ENCODE data around the gene FAM169A. TPM values are rescaled to one million over a fixed set of nuclear protein-coding genes. Genes with fewer than 3 reads are reported as not detected.
"Not testable (repeated sequence)": the region's sequence is repeated elsewhere in the genome, so short reads cannot be mapped to it uniquely, and the experiment has no call there.

Gene FAM169A, protein sequence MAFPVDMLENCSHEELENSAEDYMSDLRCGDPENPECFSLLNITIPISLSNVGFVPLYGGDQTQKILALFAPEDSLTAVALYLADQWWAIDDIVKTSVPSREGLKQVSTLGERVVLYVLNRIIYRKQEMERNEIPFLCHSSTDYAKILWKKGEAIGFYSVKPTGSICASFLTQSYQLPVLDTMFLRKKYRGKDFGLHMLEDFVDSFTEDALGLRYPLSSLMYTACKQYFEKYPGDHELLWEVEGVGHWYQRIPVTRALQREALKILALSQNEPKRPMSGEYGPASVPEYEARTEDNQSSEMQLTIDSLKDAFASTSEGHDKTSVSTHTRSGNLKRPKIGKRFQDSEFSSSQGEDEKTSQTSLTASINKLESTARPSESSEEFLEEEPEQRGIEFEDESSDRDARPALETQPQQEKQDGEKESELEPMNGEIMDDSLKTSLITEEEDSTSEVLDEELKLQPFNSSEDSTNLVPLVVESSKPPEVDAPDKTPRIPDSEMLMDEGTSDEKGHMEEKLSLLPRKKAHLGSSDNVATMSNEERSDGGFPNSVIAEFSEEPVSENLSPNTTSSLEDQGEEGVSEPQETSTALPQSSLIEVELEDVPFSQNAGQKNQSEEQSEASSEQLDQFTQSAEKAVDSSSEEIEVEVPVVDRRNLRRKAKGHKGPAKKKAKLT
- total RNA-seq: 10 to 100 TPM in 5 of 8 experiments, 1 to 10 TPM in 2, under 1 TPM in 1; 0.15 to 42.6 (median 18.9) TPM

DNA sequence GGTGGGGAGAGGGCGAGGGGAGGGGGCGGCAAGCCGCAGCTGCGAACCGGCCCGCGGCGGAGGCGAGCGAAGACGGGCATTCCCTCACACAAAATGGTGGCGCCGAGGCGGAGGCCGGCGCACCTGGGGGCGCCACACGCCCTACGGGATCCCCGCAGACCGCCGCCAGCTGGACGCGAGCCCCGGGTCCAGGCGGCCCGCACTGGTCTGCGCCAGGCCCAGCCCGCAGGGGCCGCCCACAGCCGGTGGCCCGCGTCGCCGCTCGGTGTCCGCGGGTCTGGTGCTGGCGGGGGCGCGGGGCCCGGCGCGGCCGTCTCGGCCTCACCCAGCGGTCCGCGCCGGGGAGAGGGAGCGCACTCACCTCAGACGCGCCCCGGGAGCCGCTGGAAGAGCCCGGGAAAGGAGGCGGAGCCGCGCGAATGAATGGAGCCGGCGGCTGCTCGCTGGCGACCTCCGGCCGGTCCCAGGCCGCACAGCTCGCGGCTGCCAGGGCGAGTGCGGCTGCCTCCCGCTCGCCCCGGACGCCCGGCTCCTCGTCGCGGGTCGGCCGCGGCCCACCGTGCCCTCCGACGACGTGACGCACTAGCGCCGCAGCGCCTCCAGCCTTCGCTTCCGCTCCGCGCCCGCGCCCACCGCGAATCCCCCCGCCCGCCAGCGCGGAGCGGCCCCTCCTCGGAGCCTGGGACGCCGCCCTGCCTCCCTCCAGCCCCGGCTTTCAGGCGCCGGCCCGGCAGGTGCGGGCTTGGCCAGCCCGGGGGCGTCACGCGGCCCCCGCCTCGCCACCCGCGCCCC is at the start of gene FAM169A:
Gene FAM169A (minus strand): TSS at position 584 of the 792 bp plus-strand sequence. CDS start 24,711 bp downstream, outside the sequence.
- in situ Hi-C loops (cut with MboI; ENCODE audit: low pct_unique_long_range_greater_than_20kb in 2 of 9, low sequenced_read_pairs in 9 of 9, unreplicated experiment in 9 of 9): no loop called here
- peak; percentile 82 to 90 (median 88) for ATAC-seq (replicated peaks in 6 of 8)
- Histone ChIP-seq H3K27ac (peak within 1 kb of the TSS; percentile 86 to 92), H3K4me3 (peak within 1 kb of the TSS; percentile 70 to 93 (median 74)), H3K4me1 (replicated peaks in 1 of 2) (peaks cover 7 to 10% of the 10 kb centered on the region in 2 donors)
- WGBS, 10 experiments: 0% methylated on average over 1 of the region's 119 CpGs; no CpG with 5 or more reads in 9 of the 10 experiments

DNA sequence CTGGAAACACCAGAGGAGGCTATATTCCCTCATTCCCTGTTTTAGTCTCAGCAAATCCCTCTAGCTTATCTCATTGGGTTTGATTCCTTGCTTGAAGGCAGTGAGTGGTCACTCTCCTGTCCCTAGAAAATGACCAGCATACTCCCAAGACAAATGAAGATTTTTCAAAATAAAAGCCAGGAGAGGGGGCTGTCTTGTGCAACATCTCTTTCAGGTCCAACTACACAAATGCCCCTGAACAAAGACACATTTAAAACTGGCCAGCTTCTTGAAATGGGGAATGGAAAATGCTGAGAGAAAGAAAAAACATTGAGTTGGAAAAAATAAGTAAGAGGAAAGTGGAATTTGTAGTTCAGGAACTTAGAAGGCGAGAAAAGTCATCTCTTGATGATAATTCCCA is 49.3 kb upstream of the FAM169A start:
- H3K4me3 ChIP-seq: no peak overlapping the region
- in situ Hi-C loops (cut with MboI; ENCODE audit: low pct_unique_long_range_greater_than_20kb in 2 of 9, low sequenced_read_pairs in 9 of 9, unreplicated experiment in 9 of 9): loop anchor here in 5 of 9 experiments (10.0 to 25.0 kb wide), 5 partner anchors 128 to 1003 kb away; partner anchors contain the start of genes GFM2 (in 1 of the 5) and NSA2 (in 1 of the 5)
- no peak overlapping the region for H3K27ac ChIP-seq
- ATAC-seq (replicated peaks in 6 of 8): no peak
- H3K4me1 ChIP-seq (replicated peaks in 1 of 2): no peaks in the 10 kb centered on the region
- WGBS, 10 experiments: 33 to 100% (median 80%) methylated on average over 1 of the region's 1 CpG; no CpG with 5 or more reads in 3 of the 10 experiments

DNA sequence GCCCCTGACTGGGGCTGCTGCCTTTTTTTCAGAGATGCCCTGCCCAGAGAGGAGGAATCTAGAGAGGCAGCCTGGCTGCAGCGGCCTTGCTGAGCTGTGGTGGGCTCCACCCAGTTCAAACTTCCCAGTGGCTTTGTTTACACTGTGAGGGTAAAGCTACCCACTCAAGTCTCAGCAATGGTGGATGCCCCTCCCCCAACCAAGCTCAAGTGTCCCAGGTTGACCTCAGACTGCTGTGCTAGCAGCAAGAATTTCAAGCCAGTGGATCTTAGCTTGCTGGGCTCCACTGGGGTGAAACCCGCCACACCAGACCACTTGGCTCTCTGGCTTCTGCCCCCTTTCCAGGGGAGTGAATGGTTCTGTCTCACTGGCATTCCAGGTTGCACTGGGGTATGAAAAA is 45.2 kb upstream of the FAM169A start:
- in situ Hi-C loops (cut with MboI; ENCODE audit: low pct_unique_long_range_greater_than_20kb in 2 of 9, low sequenced_read_pairs in 9 of 9, unreplicated experiment in 9 of 9): loop anchor here in 5 of 9 experiments (10.0 to 25.0 kb wide), 5 partner anchors 124 to 999 kb away; partner anchors contain the start of genes GFM2 (in 1 of the 5) and NSA2 (in 1 of the 5)
- not testable (repeated sequence) for H3K27ac ChIP-seq; H3K4me1 ChIP-seq (replicated peaks in 1 of 2); ATAC-seq (replicated peaks in 6 of 8); H3K4me3 ChIP-seq
- WGBS, 10 experiments: 100% methylated on average over 1 of the region's 2 CpGs; no CpG with 5 or more reads in 8 of the 10 experiments

DNA sequence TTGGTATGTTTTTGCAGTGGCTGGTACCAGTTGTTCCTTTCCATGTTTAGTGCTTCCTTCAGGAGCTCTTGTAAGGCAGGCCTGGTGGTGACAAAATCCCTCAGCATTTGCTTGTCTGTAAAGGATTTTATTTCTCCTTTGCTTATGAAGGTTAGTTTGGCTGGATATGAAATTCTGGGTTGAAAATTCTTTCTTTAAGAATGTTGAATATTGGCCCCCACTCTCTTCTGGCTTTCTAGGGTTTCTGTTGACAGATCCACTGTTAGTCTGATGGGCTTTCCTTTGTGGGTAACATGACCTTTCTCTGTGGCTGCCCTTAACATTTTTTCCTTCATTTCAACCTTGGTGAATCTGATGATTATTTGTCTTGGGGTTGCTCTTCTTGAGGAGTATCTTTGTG is 43.7 kb upstream of the FAM169A start:
- in situ Hi-C loops (cut with MboI; ENCODE audit: low pct_unique_long_range_greater_than_20kb in 2 of 9, low sequenced_read_pairs in 9 of 9, unreplicated experiment in 9 of 9): loop anchor here in 5 of 9 experiments (10.0 to 25.0 kb wide), 5 partner anchors 123 to 998 kb away; partner anchors contain the start of genes GFM2 (in 1 of the 5) and NSA2 (in 1 of the 5)
- not testable (repeated sequence) for ATAC-seq (replicated peaks in 6 of 8); H3K27ac ChIP-seq; H3K4me1 ChIP-seq (replicated peaks in 1 of 2); H3K4me3 ChIP-seq

DNA sequence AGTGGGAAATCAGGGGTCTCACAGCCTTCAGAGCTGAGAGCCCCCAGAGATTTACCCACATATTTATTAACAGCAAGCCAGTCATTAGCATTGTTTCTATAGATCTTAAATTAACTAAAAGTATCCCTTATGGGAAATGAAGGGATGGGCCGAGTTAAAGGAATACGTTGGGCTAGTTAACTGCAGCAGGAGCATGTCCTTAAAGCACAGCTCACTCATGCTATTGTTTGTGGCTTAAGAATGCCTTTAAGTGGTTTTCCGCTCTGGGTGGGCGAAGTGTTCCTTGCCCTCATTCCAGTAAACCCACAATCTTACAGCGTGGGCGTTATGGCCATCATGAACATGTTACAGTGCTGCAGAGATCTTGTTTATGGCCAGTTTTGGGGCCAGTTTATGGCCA is 42.0 kb upstream of the FAM169A start:
- in situ Hi-C loops (cut with MboI; ENCODE audit: low pct_unique_long_range_greater_than_20kb in 2 of 9, low sequenced_read_pairs in 9 of 9, unreplicated experiment in 9 of 9): loop anchor here in 4 of 9 experiments (25.0 kb wide), 4 partner anchors 121 to 996 kb away; partner anchors contain the start of genes GFM2 (in 1 of the 4) and NSA2 (in 1 of the 4)
- H3K4me1 ChIP-seq (replicated peaks in 1 of 2); ATAC-seq (replicated peaks in 6 of 8); H3K27ac ChIP-seq; H3K4me3 ChIP-seq: not testable (repeated sequence)
- WGBS, 10 experiments: 0 to 100% (median 80%) methylated on average over 1 to 6 of the region's 6 CpGs; no CpG with 5 or more reads in 1 of the 10 experiments

DNA sequence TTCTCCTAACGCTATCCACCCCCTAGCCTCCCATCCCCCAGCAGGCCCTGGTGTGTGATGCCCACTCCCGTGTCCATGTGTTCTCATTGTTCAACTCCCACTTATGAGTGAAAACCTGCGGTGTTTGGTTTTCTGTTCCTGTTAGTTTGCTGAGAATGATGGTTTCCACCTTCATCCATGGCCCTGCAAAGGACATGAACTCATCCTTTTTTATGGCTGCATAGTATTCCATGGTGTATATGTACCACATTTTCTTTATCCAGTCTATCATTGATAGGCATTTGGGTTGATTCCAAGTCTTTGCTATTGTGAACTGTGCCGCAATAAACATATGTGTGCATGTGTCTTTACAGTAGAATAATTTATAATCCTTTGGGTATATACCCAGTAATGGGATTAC is 38.5 kb upstream of the FAM169A start:
- not testable (repeated sequence) for H3K27ac ChIP-seq; H3K4me1 ChIP-seq (replicated peaks in 1 of 2); ATAC-seq (replicated peaks in 6 of 8); H3K4me3 ChIP-seq
- in situ Hi-C loops (cut with MboI; ENCODE audit: low pct_unique_long_range_greater_than_20kb in 2 of 9, low sequenced_read_pairs in 9 of 9, unreplicated experiment in 9 of 9): loop anchor here in 4 of 9 experiments (25.0 kb wide), 4 partner anchors 117 to 992 kb away; partner anchors contain the start of genes GFM2 (in 1 of the 4) and NSA2 (in 1 of the 4)
- 60 to 93% (median 80%) methylated on average over 1 to 3 of the region's 4 CpGs; no CpG with 5 or more reads in 5 of the 10 experiments for WGBS, 10 experiments

DNA sequence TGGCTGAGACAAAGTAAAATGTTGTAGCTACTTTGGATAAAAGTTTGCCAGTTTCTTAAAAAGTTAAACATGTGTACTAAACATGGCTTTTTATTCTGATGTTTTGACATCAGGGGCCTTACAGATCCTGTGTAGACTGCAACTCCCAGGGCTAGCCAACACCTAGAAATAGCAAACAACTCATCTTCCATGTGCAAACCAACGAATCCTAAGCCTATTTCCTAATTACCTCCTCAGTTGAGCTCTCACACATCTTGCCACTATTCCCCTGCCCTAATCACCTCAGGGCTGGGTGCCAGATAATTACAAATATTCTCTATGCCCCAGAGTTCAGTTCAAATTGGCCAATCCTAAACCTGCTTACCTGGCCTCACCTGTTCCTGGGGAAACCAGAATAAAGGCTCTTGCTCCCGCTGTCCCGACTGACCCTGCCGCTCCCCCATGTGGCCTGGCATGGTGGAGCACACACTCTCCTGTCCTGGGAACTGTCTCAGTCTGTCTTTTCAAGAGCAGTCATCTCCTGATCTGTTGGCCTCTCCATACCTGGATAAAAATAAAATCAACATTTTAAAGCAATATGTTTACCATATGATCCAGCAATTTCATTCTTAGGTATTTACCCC is 37.1 kb upstream of the FAM169A start:
- peak in 4 of 8 experiments; percentile 36 to 93 (median 67) for ATAC-seq (replicated peaks in 6 of 8)
- Histone ChIP-seq H3K4me1 (replicated peaks in 1 of 2) (no peaks in the 10 kb centered on the region), H3K4me3 (no peak overlapping the region), H3K27ac (no peak overlapping the region)
- WGBS, 10 experiments: 40 to 45% (median 40%) methylated on average over 1 to 3 of the region's 4 CpGs; no CpG with 5 or more reads in 7 of the 10 experiments
- in situ Hi-C loops (cut with MboI; ENCODE audit: low pct_unique_long_range_greater_than_20kb in 2 of 9, low sequenced_read_pairs in 9 of 9, unreplicated experiment in 9 of 9): loop anchor here in 4 of 9 experiments (25.0 kb wide), 4 partner anchors 116 to 991 kb away; partner anchors contain the start of genes GFM2 (in 1 of the 4) and NSA2 (in 1 of the 4)

DNA sequence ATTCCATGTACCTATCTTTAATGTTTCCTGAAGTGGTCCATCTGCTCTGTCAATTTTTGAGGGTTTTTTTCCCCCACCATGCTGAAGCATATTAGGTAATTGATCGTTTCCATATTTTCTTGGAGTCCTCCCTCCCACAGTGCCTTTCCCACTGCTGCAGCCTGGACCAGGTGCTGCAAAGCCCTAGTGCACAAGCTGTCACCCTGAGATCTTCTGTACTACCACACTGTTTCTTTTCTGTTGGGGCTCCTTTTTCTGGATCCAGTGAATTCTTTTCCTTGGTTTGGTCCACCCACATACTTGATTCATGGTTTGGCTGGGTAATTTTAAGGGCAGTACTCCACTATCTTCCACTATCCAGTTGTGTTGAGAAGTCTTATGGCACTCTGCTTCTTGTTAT is 30.9 kb upstream of the FAM169A start:
- H3K4me1 ChIP-seq (replicated peaks in 1 of 2): no peaks in the 10 kb centered on the region
- 71 to 92% (median 82%) methylated on average over 1 of the region's 1 CpG; no CpG with 5 or more reads in 3 of the 10 experiments for WGBS, 10 experiments
- no peak overlapping the region for H3K27ac ChIP-seq
- ATAC-seq (replicated peaks in 6 of 8): no peak
- no peak overlapping the region for H3K4me3 ChIP-seq
- in situ Hi-C loops (cut with MboI; ENCODE audit: low pct_unique_long_range_greater_than_20kb in 2 of 9, low sequenced_read_pairs in 9 of 9, unreplicated experiment in 9 of 9): no loop called here

DNA sequence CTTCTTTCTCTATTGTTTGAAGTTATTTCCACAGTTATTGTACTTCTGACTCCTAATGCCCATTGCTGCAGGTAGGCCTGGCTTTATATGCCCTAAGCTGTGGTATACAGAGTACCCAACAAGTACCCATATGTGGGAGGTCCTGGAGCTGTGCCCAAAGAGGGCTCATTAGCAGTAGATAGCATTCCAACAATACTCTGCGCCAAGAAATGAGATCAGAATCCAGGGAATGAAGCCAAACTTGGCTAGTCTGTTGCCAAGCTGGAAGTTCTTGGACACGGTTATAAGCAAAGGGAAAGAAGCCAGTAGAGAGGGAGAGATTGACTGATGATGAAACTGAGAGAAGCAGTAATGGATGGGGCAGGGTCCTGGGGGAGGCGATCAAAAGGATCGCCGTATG is 29.7 kb upstream of the FAM169A start:
- peak in 1 of 8 experiments; percentile 47 for ATAC-seq (replicated peaks in 6 of 8)
- Histone ChIP-seq H3K4me3 (no peak overlapping the region), H3K4me1 (replicated peaks in 1 of 2) (no peaks in the 10 kb centered on the region), H3K27ac (no peak overlapping the region)
- WGBS, 10 experiments: 0 to 100% (median 96%) methylated on average over 1 to 5 of the region's 5 CpGs; no CpG with 5 or more reads in 3 of the 10 experiments
- in situ Hi-C loops (cut with MboI; ENCODE audit: low pct_unique_long_range_greater_than_20kb in 2 of 9, low sequenced_read_pairs in 9 of 9, unreplicated experiment in 9 of 9): no loop called here

DNA sequence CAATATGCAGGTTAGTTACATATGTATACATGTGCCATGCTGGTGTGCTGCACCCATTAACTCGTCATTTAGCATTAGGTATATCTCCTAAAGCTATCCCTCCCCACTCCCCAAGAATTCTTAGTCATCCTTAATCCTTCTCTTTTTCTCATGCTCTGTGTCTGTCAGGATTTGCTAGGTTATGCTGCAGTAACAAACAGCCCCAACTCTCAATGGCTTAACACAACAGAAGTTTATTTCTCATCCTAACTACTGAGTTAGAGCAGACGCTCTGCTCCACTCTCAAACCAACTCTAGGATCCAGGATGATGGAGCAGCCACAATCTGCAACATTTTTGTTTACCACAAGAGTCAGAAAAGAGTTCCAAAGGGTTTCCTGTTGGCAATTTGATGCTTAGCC is 28.2 kb upstream of the FAM169A start:
- in situ Hi-C loops (cut with MboI; ENCODE audit: low pct_unique_long_range_greater_than_20kb in 2 of 9, low sequenced_read_pairs in 9 of 9, unreplicated experiment in 9 of 9): no loop called here
- H3K4me1 ChIP-seq (replicated peaks in 1 of 2): no peaks in the 10 kb centered on the region
- WGBS, 10 experiments: 11 to 100% (median 83%) methylated on average over 1 to 2 of the region's 2 CpGs; no CpG with 5 or more reads in 3 of the 10 experiments
- no peak overlapping the region for H3K4me3 ChIP-seq
- no peak overlapping the region for H3K27ac ChIP-seq
- ATAC-seq (replicated peaks in 6 of 8): no peak

DNA sequence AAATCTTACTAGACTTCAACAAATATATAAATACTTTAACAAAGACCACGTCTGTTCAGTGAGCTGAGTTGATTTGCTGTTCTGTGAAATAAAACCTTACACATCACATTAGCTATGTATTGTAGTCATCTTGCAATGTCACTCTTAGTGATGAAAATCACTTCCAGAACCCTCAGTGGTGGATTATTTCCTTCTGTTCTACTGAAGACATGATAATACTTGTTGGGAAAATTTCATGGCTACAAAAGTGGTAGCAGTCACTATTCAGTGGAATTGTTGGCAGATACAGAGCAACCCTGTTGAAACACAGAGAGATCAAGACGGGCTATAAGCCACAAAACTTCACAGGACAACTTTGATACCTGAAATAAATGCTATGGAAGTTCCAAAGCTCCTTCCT is 26.7 kb upstream of the FAM169A start:
- Histone ChIP-seq H3K4me1 (replicated peaks in 1 of 2) (no peaks in the 10 kb centered on the region), H3K27ac (no peak overlapping the region), H3K4me3 (no peak overlapping the region)
- no peak for ATAC-seq (replicated peaks in 6 of 8)
- in situ Hi-C loops (cut with MboI; ENCODE audit: low pct_unique_long_range_greater_than_20kb in 2 of 9, low sequenced_read_pairs in 9 of 9, unreplicated experiment in 9 of 9): no loop called here
- WGBS, 10 experiments: 0 to 88% (median 33%) methylated on average over 1 to 2 of the region's 2 CpGs; no CpG with 5 or more reads in 1 of the 10 experiments

Data from motor neuron (in vitro differentiated cells).